Activated CD4-positive, alpha-beta T cell treated with anti-CD3 and anti-CD28 coated beads, Interleukin-2, amount 10 ng/mL, durations not matched to agents 7 days and 5 days (primary cell): Measurements from ENCODE around the gene NCL. TPM values are rescaled to one million over a fixed set of nuclear protein-coding genes. Genes with fewer than 3 reads are reported as not detected.
"Not testable (repeated sequence)": the region's sequence is repeated elsewhere in the genome, so short reads cannot be mapped to it uniquely, and the experiment has no call there.

Experiments
- CTCF ChIA-PET: fragments of 350-600 bp; sonication (Branson Sonifier 250); formaldehyde crosslinking; loops from one replicate; lab custom pipeline; 2021; ENCODE audit warnings: antibody characterized with exemption; lab: Charles Lee
- POLR2A ChIA-PET: fragments of 350-600 bp; sonication (Branson Sonifier 250); formaldehyde crosslinking; loops from one replicate; lab custom pipeline; 2021; ENCODE audit warnings: antibody characterized with exemption; lab: Charles Lee
- DNase-seq: peaks from one replicate; pipeline ENCODE4 v3.0.0-alpha.2; 2020
- H3K27ac Mint-ChIP-seq: one replicate; pipeline ENCODE4 v1.8.0; 2021; ENCODE audit warnings: mild to moderate bottlenecking, moderate library complexity, mixed read lengths
- H3K27me3 Mint-ChIP-seq: one replicate; pipeline ENCODE4 v1.8.0; 2021; ENCODE audit warnings: mixed read lengths
- H3K36me3 Mint-ChIP-seq: one replicate; pipeline ENCODE4 v1.8.0; 2021; ENCODE audit warnings: low read depth, mixed read lengths
- H3K4me1 Mint-ChIP-seq: one replicate; pipeline ENCODE4 v1.8.0; 2021; ENCODE audit warnings: mixed read lengths
- H3K4me3 Mint-ChIP-seq: one replicate; pipeline ENCODE4 v1.8.0; 2021; ENCODE audit warnings: mild to moderate bottlenecking, moderate library complexity, mixed read lengths
- H3K9me3 Mint-ChIP-seq: one replicate; pipeline ENCODE4 v1.8.0; 2021; ENCODE audit warnings: mixed read lengths
- total RNA-seq, 2 experiments: library from RNA; stranded (reverse); gene quantifications; one replicate each; pipeline ENCODE4 v1.2.3, GENCODE V29; 2021

Gene NCL
- total RNA-seq, 2 experiments from 2014 or later, result 542 to 599 TPM

- CTCF ChIA-PET, result interaction anchor here (0.6 to 7.8 kb wide), 23 partner anchors 9 to 408 kb away, joined by 3 to 85 read pairs (median 4); partner anchors contain the start of gene PSMD1
- H3K4me1 Mint-ChIP-seq, result peaks cover 57% of the 10 kb centered on the region
- H3K9me3 Mint-ChIP-seq, result no peaks in the 10 kb centered on the region
- H3K27me3 Mint-ChIP-seq, result no peaks in the 10 kb centered on the region
- H3K4me3 Mint-ChIP-seq, result peak overlapping the region; percentile 95
- peak; percentile 97 for DNase-seq
- peak overlapping the region; percentile 100 for H3K27ac Mint-ChIP-seq
- POLR2A ChIA-PET, result interaction anchor here (0.6 to 1.9 kb wide), 10 partner anchors 11 to 845 kb away, joined by 3 to 6 read pairs (median 4); partner anchors contain the start of gene HTR2B
- peaks cover 40% of the 10 kb centered on the region for H3K36me3 Mint-ChIP-seq
Measured at GRCh38 chr2:231464576-231465540, 574 bp upstream of the NCL start.

DNA sequence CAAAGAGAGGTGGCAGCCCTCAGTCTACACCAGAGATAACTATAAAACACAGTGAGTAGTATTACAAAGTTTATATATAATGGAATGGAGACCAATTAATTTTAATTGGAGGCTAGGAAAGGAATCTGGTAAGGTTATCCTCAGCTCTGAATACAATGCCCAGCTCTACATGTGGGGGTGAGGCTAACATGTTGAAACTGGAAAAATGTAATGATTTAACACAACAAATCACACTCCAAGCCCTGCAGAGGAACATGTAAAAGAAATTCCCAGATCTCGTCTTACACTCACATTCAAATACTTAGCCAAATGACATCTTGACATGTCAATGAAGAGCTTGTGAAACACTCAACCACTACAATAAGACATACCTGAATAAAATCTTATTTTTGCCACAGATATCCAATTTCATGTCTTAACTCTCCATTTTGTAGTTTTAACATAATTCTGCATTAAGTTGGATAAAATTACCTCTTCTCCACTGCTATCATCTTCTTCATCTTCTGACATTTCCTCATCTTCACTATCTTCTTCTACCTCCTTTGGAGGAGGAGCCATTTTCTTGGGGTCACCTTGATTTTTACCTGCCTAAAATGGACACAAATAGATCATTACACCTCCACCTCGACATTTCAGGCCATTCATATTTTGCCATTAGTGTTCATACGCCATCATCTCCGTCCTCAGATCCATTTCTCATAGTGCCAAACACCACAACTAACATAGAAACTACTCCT is 1.4 kb downstream of the NCL start:
- ChIA-PET POLR2A (interaction anchor here (1.9 kb wide), 1 partner anchor 20 kb away, joined by 5 read pairs; no protein-coding TSS in a partner anchor), CTCF (interaction anchor here (0.7 to 7.8 kb wide), 3 partner anchors 10 to 18 kb away, joined by 4 to 85 read pairs (median 13); no protein-coding TSS in a partner anchor)
- H3K27ac Mint-ChIP-seq, result peak overlapping the region; percentile 100
- DNase-seq, result no peak
- peaks cover 55% of the 10 kb centered on the region for H3K36me3 Mint-ChIP-seq
- H3K4me3 Mint-ChIP-seq, result peak overlapping the region; percentile 95
- H3K9me3 Mint-ChIP-seq, result no peaks in the 10 kb centered on the region
- H3K27me3 Mint-ChIP-seq, result no peaks in the 10 kb centered on the region
- peaks cover 62% of the 10 kb centered on the region for H3K4me1 Mint-ChIP-seq

GRCh38 chr2:231461516-231461971 is 2.7 kb downstream of the NCL start:
- Mint-ChIP-seq H3K27ac (peak overlapping the region; percentile 67), H3K4me1 (peaks cover 70% of the 10 kb centered on the region), H3K4me3 (peak overlapping the region; percentile 95), H3K36me3 (peaks cover 68% of the 10 kb centered on the region), H3K27me3 (no peaks in the 10 kb centered on the region), H3K9me3 (no peaks in the 10 kb centered on the region)
- ChIA-PET POLR2A (no interaction called here), CTCF (no interaction called here)
- no peak for DNase-seq

DNA sequence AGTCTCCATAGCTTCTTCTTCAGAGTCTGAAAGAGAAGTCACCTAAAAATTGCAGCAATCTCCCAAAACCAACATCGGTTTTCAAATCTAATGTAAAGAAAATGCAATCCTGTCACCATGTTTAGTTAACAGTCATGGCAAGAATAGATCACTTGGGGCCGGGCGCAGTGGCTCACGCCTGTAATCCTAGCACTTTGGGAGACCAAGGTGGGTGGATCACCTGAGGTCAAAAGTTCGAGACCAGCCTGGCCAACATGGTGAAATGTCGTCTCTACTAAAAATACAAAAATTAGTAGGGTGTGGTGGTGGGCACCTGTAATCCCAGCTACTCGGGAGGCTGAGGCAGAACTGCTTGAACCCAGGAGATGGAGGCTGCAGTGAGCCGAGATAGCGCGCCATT is 3.4 kb downstream of the NCL start:
- H3K36me3 Mint-ChIP-seq, result peaks cover 75% of the 10 kb centered on the region
- H3K4me3 Mint-ChIP-seq, H3K9me3 Mint-ChIP-seq, DNase-seq, H3K27me3 Mint-ChIP-seq, POLR2A ChIA-PET: not testable (repeated sequence)
- H3K4me1 Mint-ChIP-seq, result peaks cover 65% of the 10 kb centered on the region
- CTCF ChIA-PET, result interaction anchor here (1.1 to 1.6 kb wide), 2 partner anchors 9 to 40 kb away, joined by 3 to 6 read pairs; no protein-coding TSS in a partner anchor
- H3K27ac Mint-ChIP-seq, result peak overlapping the region; percentile 63

DNA sequence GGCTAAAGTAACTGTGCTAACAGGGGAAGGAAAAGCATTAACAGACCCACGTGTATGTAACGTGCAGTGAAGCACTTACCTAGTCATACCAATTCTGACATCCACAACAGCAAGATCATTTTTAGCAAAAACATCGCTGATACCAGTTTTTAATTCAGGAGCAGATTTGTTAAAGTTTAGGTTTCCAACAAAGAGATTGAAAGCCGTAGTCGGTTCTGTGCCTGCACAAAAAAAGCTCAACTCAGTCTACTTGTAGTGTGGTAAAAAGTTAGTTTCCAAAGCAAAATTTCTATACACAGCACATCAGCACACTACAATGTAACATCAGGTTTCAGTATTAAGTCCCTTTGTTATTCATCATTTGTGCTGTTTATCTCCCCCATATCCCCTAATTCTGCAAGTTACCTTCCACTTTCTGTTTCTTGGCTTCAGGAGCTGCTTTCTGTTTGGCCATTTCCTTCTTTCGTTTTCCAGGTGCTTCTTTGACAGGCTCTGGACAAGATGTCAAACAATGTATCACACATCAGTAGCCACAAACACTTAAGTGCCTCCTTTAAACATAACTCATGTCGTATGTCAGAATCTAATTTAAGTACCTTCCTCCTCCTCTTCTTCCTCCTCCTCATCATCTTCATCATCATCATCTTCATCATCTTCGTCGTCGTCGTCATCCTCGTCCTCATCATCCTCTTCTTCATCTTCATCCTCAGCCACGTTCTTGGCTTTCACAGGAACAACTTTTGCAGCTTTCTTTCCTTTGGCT is 4.0 kb downstream of the NCL start:
- Mint-ChIP-seq H3K36me3 (peaks cover 81% of the 10 kb centered on the region), H3K9me3 (no peaks in the 10 kb centered on the region), H3K4me1 (peaks cover 66% of the 10 kb centered on the region), H3K27me3 (no peaks in the 10 kb centered on the region), H3K4me3 (no peak overlapping the region), H3K27ac (peak overlapping the region; percentile 63)
- POLR2A ChIA-PET, result no interaction called here
- no peak for DNase-seq
- CTCF ChIA-PET, result interaction anchor here (1.1 to 1.6 kb wide), 2 partner anchors 9 to 40 kb away, joined by 3 to 6 read pairs; no protein-coding TSS in a partner anchor

DNA sequence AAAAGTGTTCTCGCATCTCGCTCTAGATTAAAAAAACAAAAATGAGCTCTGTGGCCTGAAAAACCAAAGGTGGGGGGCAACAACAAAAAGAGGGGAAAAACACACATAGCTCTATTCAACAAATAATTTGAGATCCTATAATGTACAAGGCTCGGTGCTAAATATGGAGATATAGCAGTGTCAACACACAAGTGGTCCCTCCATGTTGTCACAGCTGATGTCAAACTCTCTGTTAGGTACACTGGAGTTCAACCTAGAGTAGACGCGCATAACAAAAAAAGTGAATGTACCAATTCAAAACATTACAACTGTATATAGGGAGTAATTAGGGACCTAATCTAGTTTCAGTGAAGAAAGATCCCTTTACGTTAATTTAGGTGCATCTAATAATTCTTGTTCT is 5.9 kb downstream of the NCL start:
- no peaks in the 10 kb centered on the region for H3K27me3 Mint-ChIP-seq
- POLR2A ChIA-PET, result no interaction called here
- H3K4me1 Mint-ChIP-seq, result peaks cover 64% of the 10 kb centered on the region
- CTCF ChIA-PET, result interaction anchor here (0.5 to 1.7 kb wide), 6 partner anchors 10 to 483 kb away, joined by 3 to 4 read pairs (median 4); no protein-coding TSS in a partner anchor
- DNase-seq, result no peak
- H3K4me3 Mint-ChIP-seq, result no peak overlapping the region
- no peak overlapping the region for H3K27ac Mint-ChIP-seq
- H3K9me3 Mint-ChIP-seq, result no peaks in the 10 kb centered on the region
- H3K36me3 Mint-ChIP-seq, result peaks cover 85% of the 10 kb centered on the region

GRCh38 chr2:231457101-231457500 is 7.2 kb downstream of the NCL start:
- POLR2A ChIA-PET, result interaction anchor here (0.6 kb wide), 1 partner anchor 297 kb away, joined by 6 read pairs; no protein-coding TSS in a partner anchor
- H3K9me3 Mint-ChIP-seq, result no peaks in the 10 kb centered on the region
- CTCF ChIA-PET, result no interaction called here
- DNase-seq, result no peak
- H3K27me3 Mint-ChIP-seq, result no peaks in the 10 kb centered on the region
- no peak overlapping the region for H3K27ac Mint-ChIP-seq
- peaks cover 75% of the 10 kb centered on the region for H3K36me3 Mint-ChIP-seq
- H3K4me3 Mint-ChIP-seq, result no peak overlapping the region
- peaks cover 51% of the 10 kb centered on the region for H3K4me1 Mint-ChIP-seq

DNA sequence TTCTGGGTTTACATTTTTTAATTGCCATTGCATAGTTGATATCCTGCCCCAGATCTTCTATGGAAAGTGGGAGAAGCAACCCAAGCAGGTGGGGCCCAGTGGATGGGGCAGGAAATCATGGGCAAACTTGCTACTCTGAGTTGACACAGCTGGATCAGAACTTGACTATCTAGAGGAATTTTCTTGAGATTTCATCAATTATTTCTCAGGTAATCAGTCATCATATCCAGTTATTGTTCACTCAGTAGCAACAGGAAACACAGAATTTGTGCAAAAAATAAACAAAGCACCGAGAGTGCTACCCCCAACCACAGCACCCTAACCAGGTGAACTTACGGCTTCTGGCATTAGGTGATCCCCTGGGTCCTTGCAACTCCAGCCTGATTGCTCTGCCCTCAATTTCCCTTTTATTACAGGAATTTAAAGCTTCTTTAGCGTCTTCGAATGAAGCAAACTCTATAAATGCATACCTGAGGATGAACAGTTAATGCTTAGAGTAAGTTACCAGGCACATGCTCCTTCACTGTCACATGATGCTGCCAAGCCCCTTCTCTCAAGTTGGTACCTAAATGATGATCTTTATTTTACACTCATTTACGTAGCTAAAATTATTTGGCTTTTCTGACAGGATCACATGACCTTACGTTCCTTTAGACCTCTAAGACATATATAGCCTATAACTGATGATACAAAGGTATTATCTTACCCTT is 7.8 kb downstream of the NCL start:
- ChIA-PET POLR2A (no interaction called here), CTCF (no interaction called here)
- Mint-ChIP-seq H3K27me3 (no peaks in the 10 kb centered on the region), H3K36me3 (peaks cover 75% of the 10 kb centered on the region), H3K27ac (peak overlapping the region; percentile 17), H3K9me3 (no peaks in the 10 kb centered on the region), H3K4me3 (no peak overlapping the region), H3K4me1 (peaks cover 51% of the 10 kb centered on the region)
- DNase-seq, result no peak

- no peak overlapping the region for H3K27ac Mint-ChIP-seq
- H3K9me3 Mint-ChIP-seq, result no peaks in the 10 kb centered on the region
- POLR2A ChIA-PET, result no interaction called here
- no peak overlapping the region for H3K4me3 Mint-ChIP-seq
- H3K27me3 Mint-ChIP-seq, result no peaks in the 10 kb centered on the region
- CTCF ChIA-PET, result interaction anchor here (1.2 kb wide), 1 partner anchor 8 kb away, joined by 4 read pairs; the partner anchor contains the start of gene NCL
- H3K36me3 Mint-ChIP-seq, result peaks cover 70% of the 10 kb centered on the region
- peaks cover 48% of the 10 kb centered on the region for H3K4me1 Mint-ChIP-seq
- no peak for DNase-seq
Measured at GRCh38 chr2:231455890-231456289, 8.4 kb downstream of the NCL start.

DNA sequence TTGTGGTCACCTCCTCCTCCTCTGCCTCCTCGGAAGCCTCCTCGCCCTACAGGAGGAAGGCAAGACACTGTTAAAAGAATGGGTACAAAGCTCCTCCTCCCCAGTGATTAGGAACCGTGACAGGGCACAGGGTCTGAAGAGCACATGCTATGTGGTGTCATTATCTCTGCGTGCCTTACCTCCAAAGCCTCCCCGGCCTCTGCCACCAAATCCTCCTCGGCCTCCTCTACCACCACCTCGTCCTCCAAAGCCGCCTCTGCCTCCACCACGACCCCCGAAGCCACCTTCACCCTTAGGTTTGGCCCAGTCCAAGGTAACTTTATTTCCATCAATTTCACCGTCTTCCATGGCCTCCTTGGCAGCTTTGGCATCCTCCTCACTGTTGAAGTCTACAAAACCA is 9.1 kb downstream of the NCL start:
- ChIA-PET POLR2A (no interaction called here), CTCF (interaction anchor here (0.7 to 1.2 kb wide), 3 partner anchors 9 to 28 kb away, joined by 3 to 4 read pairs (median 3); partner anchors contain the start of gene NCL)
- no peaks in the 10 kb centered on the region for H3K9me3 Mint-ChIP-seq
- H3K27me3 Mint-ChIP-seq, result no peaks in the 10 kb centered on the region
- H3K4me3 Mint-ChIP-seq, result no peak overlapping the region
- peak overlapping the region; percentile 57 for H3K27ac Mint-ChIP-seq
- peaks cover 41% of the 10 kb centered on the region for H3K4me1 Mint-ChIP-seq
- DNase-seq, result no peak
- H3K36me3 Mint-ChIP-seq, result peaks cover 64% of the 10 kb centered on the region

- no peak overlapping the region for H3K27ac Mint-ChIP-seq
Measured at GRCh38 chr2:231454361-231454791, 9.9 kb downstream of the NCL start.

More at GRCh38 chr2:231454361-231454791, 9.9 kb downstream of the NCL start:
- Mint-ChIP-seq H3K27me3 (no peaks in the 10 kb centered on the region), H3K9me3 (no peaks in the 10 kb centered on the region), H3K36me3 (peaks cover 59% of the 10 kb centered on the region), H3K4me1 (peaks cover 36% of the 10 kb centered on the region), H3K4me3 (no peak overlapping the region)
- no peak for DNase-seq
- ChIA-PET CTCF (interaction anchor here (0.6 to 1.6 kb wide), 4 partner anchors 10 to 1294 kb away, joined by 3 to 5 read pairs (median 4); partner anchors contain the start of gene NCL), POLR2A (interaction anchor here (1.3 kb wide), 1 partner anchor 10 kb away, joined by 3 read pairs; the partner anchor contains the start of gene NCL)
